HTR-8/SVneo (cell line): ENCODE results near the gene GMEB2.
"Not testable (repeated sequence)": the region's sequence is repeated elsewhere in the genome, so short reads cannot be mapped to it uniquely, and the experiment has no call there.

Experiments
- DNase-seq: peaks from one replicate; pipeline ENCODE4 v3.0.0; 2011; ENCODE audit warnings: low spot score, mixed read lengths; ENCODE audit not compliant: insufficient read length
- FAIRE-seq: peaks from 2 replicates; lab custom pipeline; 2011; peaks lifted over from hg19 to GRCh38; lab: Jason Lieb, UNC

GMEB2 gene

GRCh38 chr20:63574829-63575743 lies 51.8 kb downstream of the GMEB2 start:
- DNase-seq (no peak), FAIRE-seq (no peak)

DNA sequence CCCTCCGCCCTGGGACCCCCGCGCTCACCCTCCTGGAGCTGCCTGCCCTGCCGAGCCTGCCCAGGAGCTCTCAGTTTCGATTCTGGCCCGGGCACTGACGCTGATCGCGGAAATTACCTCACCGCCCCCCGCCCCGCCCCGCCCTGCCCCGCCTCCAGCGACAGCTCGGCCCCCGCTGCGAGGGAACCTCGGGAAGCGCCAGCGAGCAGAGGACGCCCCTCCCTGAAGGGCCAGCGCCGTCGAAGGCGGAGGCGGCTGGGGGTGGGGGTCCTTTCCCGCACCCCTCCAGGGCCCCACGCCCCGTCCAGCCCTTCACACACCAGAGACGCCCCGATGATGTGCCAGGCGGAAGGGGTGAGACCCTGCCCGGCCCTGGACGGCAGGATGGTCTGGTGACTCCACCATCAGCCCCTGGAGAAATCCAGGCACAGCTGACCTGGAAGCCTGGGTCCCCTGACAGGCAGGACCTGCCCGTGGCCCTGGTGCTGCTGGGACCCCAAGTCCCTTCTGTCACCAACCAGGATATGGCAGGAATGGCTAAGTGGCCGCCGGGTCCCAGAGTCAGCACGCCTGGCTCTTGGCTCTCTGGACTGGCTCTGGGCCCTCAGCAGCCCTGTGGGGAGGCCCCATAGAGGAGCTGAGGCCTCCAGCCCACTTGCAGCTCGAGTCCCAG lies 52.6 kb downstream of the GMEB2 start, which contains the start of gene HELZ2:
TSS of gene HELZ2 (minus strand) at position 84 of the 673 bp plus-strand sequence. CDS start 1,854 bp downstream, outside the sequence.
- DNase-seq (peak; percentile 98), FAIRE-seq (peak; percentile 72)

GRCh38 chr20:63573647-63574131 lies 53.2 kb downstream of the GMEB2 start:
- DNase-seq (peak; percentile 42), FAIRE-seq (no peak)

GRCh38 chr20:63572788-63573646 lies 53.9 kb downstream of the GMEB2 start:
- FAIRE-seq (no peak), DNase-seq (no peak)

DNA sequence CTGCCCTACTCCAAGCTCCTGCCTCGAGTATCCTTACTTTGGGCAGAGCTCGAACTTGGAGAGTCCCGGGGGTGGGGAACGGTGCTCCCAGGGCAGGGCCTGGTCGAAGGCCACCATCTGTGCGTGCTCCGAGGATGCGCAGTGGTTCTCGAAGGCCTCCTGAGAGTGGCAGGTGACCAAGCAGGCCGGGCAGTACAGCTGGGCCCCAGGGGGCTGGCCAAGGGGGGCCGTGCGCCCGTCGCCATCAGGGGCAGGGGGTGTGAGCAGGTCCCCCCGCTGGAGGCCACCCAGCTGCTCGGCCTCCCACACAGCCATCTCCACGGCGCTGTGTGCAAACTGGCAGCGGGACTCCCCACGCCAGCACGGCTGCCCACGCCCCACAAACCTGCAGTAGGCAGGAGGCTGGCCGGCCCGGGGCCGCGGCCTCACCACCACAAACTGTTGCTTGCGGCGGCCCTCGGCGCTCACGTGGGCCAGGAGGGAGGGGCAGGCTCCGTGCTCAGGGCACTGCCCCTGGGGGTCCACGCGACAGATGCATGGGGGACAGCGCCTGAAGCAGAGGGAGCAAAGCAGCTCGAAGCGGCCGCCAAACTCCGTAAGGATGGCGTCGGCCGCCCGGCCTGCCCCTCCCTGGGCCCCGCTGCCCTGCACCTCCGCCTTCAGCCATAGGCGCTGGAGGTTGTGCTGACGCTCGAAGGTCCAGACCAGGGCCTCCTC lies 54.7 kb downstream of the GMEB2 start:
- no peak for FAIRE-seq
- DNase-seq: no peak

- DNase-seq, FAIRE-seq: not testable (repeated sequence)
These were observed 55.8 kb downstream of the GMEB2 start for GRCh38 chr20:63571087-63571478.

GRCh38 chr20:63570281-63571086 lies 56.4 kb downstream of the GMEB2 start:
- DNase-seq: no peak
- FAIRE-seq: peak; percentile 69

GRCh38 chr20:63568986-63569949 lies 57.6 kb downstream of the GMEB2 start:
- FAIRE-seq: no peak

GRCh38 chr20:63568170-63568981 lies 58.5 kb downstream of the GMEB2 start:
- no peak for DNase-seq
- peak; percentile 64 for FAIRE-seq

More at GRCh38 chr20:63568986-63569949, 57.6 kb downstream of the GMEB2 start:
- DNase-seq: no peak

- FAIRE-seq (peak; percentile 52), DNase-seq (no peak)
These were observed 59.3 kb downstream of the GMEB2 start for GRCh38 chr20:63567386-63568169.

GRCh38 chr20:63567136-63567385 lies 59.8 kb downstream of the GMEB2 start:
- no peak for DNase-seq
- FAIRE-seq: no peak

- FAIRE-seq (peak; percentile 100), DNase-seq (no peak)
These were observed 60.3 kb downstream of the GMEB2 start for GRCh38 chr20:63566395-63567135.

GRCh38 chr20:63565699-63566335 lies 61.1 kb downstream of the GMEB2 start:
- no peak for DNase-seq
- FAIRE-seq: no peak

- no peak for FAIRE-seq
- no peak for DNase-seq
These were observed 61.7 kb downstream of the GMEB2 start for GRCh38 chr20:63565021-63565698.
